ACHN (cell line): ENCODE results near the gene OR52I2.

Experiments used
- DNase-seq: peaks from one replicate; pipeline ENCODE4 v3.0.0-alpha.2; 2015
- in situ Hi-C: cut with HindIII; loops from 2 replicates; pipeline ENCODE4 v1.10.0; 2017; ENCODE audit warnings: low sequenced_read_pairs, low pct_ligation_motif_present, low pct_unique_long_range_greater_than_20kb

OR52I2 gene

DNA sequence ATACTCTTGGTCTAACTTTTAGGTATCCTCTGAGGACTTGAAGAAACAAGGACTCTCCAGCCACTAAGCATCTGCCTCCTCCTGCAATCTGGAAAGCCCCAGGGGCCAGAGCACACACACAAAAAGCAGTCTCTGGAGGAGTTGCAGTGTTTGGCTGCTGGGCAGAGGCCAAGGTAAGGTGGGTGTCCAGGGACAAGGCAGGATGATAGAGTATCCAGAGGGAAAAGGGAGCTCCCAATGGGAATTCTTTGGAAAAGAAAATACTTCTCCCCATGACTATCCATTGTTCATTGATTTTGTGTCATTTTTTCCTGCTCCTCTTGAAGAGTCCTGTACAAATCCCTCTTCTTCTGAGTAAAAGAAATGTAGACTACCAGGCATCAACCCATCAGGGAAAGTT is at the start of gene OR52I2:
TSS of gene OR52I2 (plus strand) at position 301 of the 400 bp plus-strand sequence.
- in situ Hi-C loops, result no loop called here
- no peak for DNase-seq

DNA sequence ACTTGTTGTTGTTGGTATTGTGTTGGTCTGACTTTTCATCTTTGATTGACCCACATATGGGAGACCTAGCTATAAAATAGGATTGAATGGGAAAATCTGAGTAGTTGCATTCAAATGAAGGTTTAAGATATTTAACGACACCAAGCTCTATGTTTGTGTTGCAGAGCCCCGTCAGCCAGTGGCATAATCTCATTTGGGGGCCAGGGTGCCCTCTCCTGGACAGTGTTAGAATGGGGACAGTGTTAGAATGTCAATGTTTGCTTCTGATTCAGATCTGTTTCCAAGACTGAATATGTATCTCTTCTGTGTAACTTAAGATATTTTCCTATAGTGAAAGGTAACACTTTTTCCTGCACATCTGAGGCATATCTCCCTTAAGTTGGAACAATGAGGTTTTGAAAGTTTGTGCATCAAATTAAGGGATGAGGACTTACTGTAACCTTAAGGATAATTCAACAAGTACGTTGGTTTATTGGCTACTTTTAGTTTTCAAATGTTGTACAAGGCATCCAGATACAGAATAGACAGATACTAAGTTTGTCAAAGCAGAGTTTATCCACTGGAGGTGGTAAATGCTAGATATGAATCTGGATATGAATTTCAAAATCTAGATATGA is 41.8 kb upstream of the OR52I2 start:
- in situ Hi-C loops, result no loop called here
- DNase-seq, result peak; percentile 29

DNA sequence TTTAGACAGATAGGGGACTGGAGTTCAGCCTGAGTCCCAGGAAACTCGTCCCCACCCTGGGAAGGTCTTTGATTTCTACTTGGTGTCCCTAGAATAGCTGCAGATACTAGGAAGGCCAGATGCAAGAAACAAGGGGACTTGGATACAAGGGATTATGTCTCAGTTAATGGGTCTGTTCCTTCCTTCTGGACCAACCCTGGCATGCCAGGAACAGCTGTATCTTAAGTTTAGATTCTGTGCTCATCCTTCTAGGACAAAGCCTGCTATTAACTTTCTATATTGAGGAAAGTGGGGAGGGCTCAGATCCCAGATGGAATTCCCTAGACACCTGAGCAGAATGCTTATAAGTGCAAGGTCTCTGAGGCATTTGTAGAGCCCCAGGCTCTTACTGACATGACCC is 40.5 kb upstream of the OR52I2 start:
- no peak for DNase-seq
- in situ Hi-C loops, result no loop called here

DNA sequence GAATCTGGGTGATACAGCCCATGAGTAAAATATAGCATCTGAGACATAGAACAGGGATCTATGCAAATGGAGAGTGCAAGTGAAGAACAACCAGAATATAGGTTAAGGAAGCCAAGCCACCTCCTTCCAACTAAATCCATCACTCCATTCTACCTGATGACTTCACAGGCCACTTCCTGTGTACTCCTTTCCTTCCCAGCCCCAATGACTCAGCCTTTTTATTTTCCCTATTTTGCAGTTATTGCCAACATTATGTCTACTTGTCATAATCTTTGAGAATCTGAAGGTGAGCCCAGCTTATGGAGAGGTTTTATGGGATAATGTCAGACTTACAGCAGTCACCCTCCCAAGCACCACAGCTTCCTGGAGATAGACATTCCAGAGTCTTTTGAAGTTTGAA is 38.0 kb upstream of the OR52I2 start:
- in situ Hi-C loops, result no loop called here
- DNase-seq, result no peak

DNA sequence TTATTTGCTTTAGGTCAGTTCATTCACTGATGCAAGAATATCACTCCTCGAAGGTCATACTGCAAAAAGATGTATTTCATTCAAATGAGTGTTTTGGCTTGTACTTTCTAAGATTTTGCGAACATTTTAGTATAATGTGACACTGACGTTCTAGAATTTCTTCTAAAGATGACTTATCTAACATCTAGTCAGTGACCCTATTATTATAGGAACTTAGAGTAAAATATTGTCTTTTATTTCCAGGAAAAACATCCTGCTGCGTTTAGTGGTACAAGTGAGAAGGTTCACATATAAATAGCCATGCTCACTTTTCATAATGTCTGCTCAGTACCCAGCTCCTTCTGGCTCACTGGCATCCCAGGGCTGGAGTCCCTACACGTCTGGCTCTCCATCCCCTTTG is 36.7 kb upstream of the OR52I2 start, which contains the start of gene OR52M1:
TSS of gene OR52M1 (plus strand) at position 301 of the 400 bp plus-strand sequence. CDS start at position 301, 0 bp downstream.
- in situ Hi-C loops, result no loop called here

DNA sequence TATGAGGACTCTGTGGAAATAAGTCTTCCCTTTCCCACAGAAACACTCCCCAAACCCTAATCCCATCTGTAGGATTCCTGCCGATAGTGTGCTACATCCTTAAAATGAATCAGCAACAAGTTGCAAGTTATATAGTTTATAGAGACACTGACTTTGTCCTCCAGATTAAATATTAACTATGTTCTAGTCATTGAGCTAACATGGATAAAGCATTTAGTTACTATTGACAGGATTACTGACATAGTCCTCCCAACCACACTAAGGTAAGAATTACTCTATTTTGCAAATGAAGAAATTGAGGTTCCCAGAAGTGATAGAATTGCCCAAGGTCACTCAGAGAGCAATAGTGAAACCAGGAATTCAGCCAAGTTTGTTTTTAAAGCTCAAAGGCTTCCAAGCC is 34.7 kb upstream of the OR52I2 start:
- in situ Hi-C loops, result no loop called here
- DNase-seq, result no peak

More for the DNA sequence above, 36.7 kb upstream of the OR52I2 start, which contains the start of gene OR52M1:
- no peak for DNase-seq

DNA sequence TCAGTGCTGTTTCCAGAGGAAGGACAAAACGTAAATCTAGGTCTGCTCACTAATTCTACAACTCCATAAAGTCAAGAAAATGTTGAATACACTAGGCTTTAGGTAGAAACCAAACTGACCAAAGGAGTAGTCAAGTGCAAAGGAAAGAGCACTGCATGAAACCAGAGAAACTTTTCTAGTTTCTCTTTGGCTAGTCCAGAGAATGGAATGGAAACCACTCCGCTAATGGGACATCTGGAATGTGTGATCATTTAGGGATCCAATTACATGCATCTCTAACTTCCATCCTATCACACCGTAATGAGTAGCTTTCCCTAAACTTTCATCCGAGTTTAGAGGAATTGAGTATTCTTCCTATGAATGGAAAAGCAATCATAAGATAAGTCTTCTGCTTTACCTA is 34.1 kb upstream of the OR52I2 start:
- in situ Hi-C loops, result no loop called here
- DNase-seq, result no peak

DNA sequence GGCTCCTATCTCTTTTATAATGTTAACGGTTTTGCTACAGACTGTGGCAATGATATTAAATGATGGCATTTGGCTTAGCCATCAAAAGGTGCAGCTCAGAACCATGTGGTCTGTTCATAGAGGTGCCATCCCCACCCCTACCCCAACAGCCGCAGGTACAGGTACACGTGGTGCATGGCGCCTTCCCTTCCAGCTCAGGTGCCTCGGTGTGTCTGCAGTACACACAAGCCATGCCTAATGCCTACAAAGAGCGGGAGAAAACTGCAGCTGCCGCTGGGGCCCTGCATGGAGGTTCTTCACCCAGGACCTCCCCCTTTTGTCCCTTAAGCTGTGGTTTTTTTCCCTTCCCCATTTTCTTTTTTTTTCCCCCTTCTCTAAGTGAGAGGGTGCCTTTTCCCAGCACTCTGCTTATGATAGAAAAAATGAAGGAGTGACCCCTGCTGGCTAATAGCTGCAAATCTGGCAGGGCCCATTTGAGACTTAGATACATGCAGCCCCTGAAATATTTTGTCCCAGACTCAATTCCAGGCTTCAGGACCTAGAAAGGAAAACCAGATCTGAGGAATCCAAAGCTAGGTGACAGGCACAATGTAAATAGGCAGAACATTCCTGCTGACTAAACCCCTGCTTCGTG is 30.1 kb upstream of the OR52I2 start:
- in situ Hi-C loops, result no loop called here
- peak; percentile 18 for DNase-seq

DNA sequence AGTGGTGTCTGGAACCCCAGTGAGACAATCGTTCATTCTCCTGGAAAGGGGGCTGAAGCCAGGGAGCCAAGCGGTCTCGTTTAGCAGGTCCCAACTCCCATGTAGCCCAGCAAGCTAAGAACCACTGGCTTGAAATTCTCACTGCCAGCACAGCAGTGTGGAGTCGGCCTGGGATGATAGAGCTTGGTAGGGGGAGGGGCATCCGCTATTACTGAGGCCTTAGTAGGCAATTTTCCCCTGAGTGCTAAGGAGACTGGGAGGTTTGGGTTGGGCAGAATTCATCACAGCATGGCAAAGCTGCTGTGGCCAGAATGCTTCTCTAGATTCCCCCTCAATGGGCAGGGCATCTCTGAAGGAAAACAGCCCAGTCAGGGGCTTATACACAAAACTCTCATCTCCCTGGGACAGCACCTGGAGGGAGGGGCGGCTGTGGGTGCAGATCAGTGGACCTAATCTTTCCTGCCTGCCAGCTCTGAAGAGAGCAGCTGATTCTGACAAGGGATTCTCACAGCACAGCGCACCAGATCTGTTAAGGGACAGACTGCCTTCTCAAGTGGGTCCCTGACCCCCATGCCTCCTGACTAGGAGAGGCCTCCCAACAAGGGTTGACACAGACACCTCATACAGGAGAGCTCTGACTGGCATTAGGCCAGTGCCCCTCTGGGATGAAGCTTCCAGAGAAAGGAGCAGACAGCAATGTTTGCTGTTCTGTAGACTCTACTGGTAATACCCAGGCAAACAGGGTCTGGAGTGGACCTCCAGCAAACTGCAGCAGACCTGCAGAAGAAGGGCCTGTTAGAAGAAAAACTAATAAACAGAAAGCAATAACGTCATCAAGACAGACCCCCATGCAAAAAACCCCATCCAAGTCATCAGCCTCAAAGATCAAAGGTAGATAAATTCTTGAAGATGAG is 21.8 kb upstream of the OR52I2 start:
- DNase-seq, result no peak

DNA sequence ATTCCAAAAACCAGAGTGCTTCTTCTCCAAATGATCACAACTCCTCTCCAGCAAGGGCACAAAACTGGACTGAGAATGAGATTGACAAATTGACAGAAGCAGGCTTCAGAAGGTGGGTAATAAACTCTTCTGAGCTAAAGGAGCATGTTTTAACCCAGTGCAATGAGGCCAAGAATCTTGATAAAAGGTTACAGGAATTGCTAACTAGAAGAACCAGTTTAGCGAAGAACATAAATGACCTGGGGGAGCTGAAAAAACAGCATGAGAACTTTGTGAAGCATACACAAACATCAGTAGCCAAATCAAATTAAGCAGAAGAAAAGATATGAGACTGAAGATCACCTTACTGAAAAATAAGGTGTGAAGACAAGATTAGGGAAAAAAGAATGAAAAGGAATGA is 21.1 kb upstream of the OR52I2 start:
- in situ Hi-C loops, result no loop called here
- no peak for DNase-seq

More for the DNA sequence above, 21.8 kb upstream of the OR52I2 start:
- in situ Hi-C loops, result no loop called here

DNA sequence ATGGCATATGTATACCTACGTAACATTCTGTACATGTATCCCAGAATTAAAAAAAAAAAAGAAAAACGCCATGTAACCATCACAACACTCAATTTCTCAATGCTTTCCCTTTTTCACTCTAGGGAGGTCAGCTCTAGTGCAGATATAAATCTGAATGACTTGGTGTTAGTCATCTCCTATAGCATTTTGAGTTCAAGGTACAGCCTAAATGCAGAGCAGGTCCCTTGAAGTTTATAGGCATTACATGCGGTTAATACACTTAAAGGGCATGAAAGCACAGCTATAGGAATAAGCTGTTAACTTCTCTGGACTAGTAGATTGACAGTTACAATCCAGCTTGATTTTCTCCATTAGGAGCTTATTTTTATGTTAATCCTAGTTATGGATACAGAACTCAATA is 16.2 kb upstream of the OR52I2 start:
- in situ Hi-C loops, result no loop called here
- DNase-seq, result no peak

DNA sequence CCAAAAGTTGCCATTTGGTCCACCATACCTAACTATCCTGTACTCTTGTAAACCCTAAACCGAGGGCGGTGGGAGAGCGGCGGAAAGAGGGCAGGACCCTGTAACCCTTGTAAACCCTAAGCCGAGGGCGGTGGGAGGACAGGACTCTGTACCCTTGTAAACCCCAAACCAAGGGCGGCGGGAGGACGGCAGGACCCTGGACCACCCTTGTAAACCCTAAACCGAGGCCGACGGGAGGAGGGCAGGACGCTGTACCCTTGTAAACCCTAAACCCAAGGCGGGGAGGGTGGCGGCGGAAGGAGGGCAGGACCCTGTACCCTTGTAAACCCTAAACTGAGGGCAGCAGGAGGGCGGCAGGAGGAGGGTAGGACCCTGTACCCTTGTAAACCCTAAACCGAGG is 12.5 kb upstream of the OR52I2 start:
- DNase-seq, result no peak
- in situ Hi-C loops, result no loop called here

DNA sequence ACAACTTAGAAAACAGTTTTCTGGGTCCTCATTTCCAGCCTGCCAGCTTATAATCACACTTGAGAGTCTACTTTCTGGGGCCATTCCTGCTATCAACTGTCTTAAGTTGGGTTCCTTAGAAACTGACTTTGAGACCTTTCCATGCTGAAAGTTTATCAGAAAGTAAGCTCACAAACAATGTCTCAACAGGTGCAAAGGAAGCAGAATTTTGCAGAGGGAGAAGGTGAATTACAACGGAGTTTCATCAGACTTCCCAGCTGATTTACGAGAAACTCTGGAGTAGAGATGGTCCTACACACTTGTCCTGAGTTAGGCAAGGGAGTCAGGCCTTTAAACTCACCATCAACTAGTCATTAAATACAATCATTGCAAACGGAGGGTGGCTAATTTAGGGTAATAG is 4.7 kb upstream of the OR52I2 start:
- DNase-seq, result no peak
- in situ Hi-C loops, result no loop called here

DNA sequence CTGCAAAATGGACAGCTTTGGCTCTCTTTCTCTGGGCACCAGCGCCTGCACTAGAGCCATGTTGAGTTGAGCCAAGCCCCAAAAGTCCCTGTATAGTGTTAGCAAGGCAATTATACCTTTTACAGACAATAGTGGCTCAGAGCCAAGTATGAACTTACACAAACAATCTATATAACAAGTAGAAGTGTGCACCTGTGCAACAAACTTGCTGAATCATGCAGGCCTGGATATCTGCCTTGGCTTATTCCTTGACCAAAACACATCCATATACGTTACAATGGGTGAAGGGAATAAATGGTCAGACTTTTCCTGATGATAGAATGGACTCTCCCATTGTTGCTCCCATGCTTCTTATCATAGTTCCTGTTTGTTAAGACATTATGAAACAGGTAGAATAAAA is 3.8 kb upstream of the OR52I2 start:
- in situ Hi-C loops, result no loop called here

DNA sequence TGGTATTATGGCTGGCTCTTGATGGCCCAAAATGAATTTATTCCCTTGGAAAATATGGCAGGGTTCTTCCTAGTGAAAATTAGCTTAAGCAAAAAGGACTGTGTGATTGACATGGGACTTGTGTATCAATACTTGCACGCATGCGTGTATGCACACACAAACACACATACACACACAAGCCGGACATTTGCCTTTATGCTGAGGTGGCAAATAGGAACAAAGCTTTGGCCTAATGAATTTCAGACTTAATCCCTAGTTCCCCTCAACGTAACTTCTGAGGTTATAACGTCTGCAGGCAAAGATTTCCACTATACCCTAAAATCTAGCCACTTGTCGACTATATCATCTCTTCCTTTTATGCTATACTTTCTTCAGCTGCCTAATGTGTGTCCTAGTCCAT is 2.9 kb upstream of the OR52I2 start:
- in situ Hi-C loops, result no loop called here
- DNase-seq, result no peak

More for the DNA sequence above, 3.8 kb upstream of the OR52I2 start:
- no peak for DNase-seq

DNA sequence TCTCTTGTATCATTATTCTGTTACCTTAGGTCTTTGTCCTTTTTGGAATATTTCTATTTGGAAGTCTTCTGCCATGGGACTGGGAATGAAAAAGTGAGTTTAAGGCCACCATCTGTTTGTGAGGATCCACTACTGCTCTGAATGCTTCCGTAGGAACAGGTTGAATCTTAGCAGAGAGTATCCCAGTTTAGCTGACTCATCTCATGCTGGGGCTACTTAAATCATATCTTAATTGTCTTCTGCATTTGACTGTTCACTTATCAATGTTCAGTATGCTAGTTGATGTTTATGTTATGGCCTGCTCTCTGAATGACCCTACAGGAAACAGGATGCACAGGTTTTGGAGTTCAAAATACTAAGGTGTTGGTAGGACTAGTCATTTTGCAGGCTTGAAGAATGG is 1.4 kb upstream of the OR52I2 start:
- in situ Hi-C loops, result no loop called here
- DNase-seq, result no peak

DNA sequence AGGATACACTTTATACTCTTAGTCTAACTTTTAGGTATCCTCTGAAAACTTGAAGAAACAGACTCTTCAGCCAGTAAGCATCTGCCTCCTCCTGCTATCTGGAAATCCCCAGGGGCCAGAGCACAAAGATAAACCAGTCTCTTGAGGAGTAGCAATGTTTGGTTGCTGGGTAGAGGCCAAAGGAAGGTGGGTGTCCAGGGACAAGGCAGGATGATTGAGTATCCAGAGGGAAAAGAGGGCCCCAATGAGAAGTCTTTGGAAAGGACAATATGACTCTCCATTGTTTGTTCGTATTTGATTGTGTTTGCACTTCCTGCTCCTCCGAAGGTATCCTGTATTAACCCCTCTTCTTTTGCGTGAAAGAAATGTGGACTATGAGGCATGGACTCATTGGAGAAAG is 7.5 kb downstream of the OR52I2 start:
- DNase-seq, result no peak
- in situ Hi-C loops, result no loop called here

DNA sequence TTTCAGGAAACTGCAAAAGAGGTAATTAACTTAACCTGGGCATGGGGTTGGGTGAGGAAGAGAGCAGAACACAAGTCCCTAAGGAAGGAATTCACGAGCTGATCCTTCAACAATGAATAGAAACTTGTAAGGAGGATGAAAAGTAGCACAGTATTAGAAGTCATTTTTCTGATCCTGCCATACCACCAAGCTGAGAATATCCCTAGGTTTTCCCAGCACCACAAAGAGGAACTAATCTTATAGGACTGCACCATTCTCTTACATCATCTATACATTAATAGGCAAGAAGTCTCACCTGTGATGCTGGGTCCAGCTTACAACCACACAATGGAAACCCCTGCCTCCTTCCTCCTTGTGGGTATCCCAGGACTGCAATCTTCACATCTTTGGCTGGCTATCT is 12.2 kb downstream of the OR52I2 start, which contains the start of gene OR52I1:
TSS of gene OR52I1 (plus strand) at position 301 of the 400 bp plus-strand sequence. CDS start at position 301, 0 bp downstream.
- in situ Hi-C loops, result no loop called here
- DNase-seq, result no peak

DNA sequence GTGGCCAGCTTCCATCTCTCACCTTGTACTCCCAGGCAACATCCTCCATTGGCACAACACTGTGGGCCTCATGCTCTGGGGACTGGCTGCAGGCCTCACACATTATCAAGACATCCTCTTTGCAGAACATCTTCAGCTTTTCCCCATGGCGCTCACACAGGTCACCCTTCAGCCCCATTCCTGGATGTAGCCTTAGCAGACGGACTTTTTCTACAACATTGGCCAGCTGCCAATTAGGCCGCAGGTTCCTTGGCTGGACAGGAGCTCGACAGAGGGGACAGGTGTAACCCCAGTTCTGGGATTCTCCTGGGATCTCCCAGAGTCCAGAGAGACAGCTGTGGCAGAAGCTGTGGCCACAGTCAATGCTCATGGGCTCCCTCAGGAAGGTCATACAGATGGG is 23.5 kb downstream of the OR52I2 start:
- in situ Hi-C loops, result no loop called here
- DNase-seq, result no peak
